ENCODE data around the gene OR4L1. TPM values are rescaled to one million over a fixed set of nuclear protein-coding genes. Genes with fewer than 3 reads are reported as not detected.

Gene OR4L1
- total RNA-seq, 1 experiment from 2014 or later: not detected

GRCh38 chr14:20035449-20035848, 24.4 kb upstream of the OR4L1 start:
- Histone ChIP-seq H2AFZ (ENCODE audit: low read length) (no peak overlapping the region), H3K27ac (ENCODE audit: insufficient read length, low read depth, low read length) (no peak overlapping the region), H3T11ph (ENCODE audit: low read length) (no peak overlapping the region), H3K14ac (ENCODE audit: insufficient read depth, low read length) (no peak overlapping the region), H3K4me1 (ENCODE audit: insufficient read depth, low read length) (no peaks in the 10 kb centered on the region), H4K8ac (replicated peaks; ENCODE audit: insufficient read length, low read depth, low read length) (no peak overlapping the region), H3K23me2 (ENCODE audit: insufficient read length, low read depth, low read length, poor library complexity, severe bottlenecking) (no peaks in the 10 kb centered on the region), H4K91ac (ENCODE audit: insufficient read length, low read depth, low read length) (no peak overlapping the region), H2BK120ac (ENCODE audit: low read depth, low read length, poor library complexity, severe bottlenecking) (no peak overlapping the region), H2AK5ac (ENCODE audit: insufficient read length, low read length) (no peak overlapping the region), H3K9ac (ENCODE audit: extremely low read depth, insufficient read length, low read length) (no peak overlapping the region), H3K56ac (ENCODE audit: insufficient read length, low read depth, low read length) (no peak overlapping the region), H3K27me3 (ENCODE audit: insufficient read depth, low read length) (no peaks in the 10 kb centered on the region), H3K79me2 (ENCODE audit: insufficient read depth, low read length) (no peaks in the 10 kb centered on the region), H3K4ac (ENCODE audit: low read depth, low read length) (no peak overlapping the region), H3K23ac (ENCODE audit: insufficient read length, low read depth, low read length) (no peak overlapping the region), H3K9me3 (ENCODE audit: control insufficient read depth, low read depth, low read length) (peaks cover 45% of the 10 kb centered on the region), H3K4me2 (ENCODE audit: insufficient read depth, insufficient read length, low read length) (no peak overlapping the region), H2BK15ac (ENCODE audit: low read depth, low read length) (no peak overlapping the region), H2BK12ac (ENCODE audit: insufficient read length, low read depth, low read length) (no peak overlapping the region), H3K18ac (ENCODE audit: insufficient read length, low read depth, low read length) (no peak overlapping the region), H3K79me1 (ENCODE audit: insufficient read depth, low read depth, low read length, poor library complexity, severe bottlenecking) (no peaks in the 10 kb centered on the region), H4K20me1 (ENCODE audit: control insufficient read depth, insufficient read depth, insufficient read length) (no peaks in the 10 kb centered on the region), H2BK5ac (ENCODE audit: insufficient read length, low read length) (no peak overlapping the region), H2BK20ac (ENCODE audit: low read depth, low read length, poor library complexity, severe bottlenecking) (no peak overlapping the region), H4K5ac (ENCODE audit: insufficient read length, low read depth, low read length) (no peak overlapping the region)
- Mint-ChIP-seq H3K27me3 (ENCODE audit: low read depth) (no peaks in the 10 kb centered on the region), H3K4me3 (no peak overlapping the region), H3K4me1 (no peaks in the 10 kb centered on the region), H3K27ac (no peak overlapping the region), H3K36me3 (ENCODE audit: insufficient read depth in 1 of 3, low read depth in 3 of 3) (peaks cover 2 to 14% (median 3%) of the 10 kb centered on the region in 3 experiments; a peak in 5 of 7 replicates), H3K9me3 (peaks cover 69 to 73% of the 10 kb centered on the region in 2 experiments)
- no peak for DNase-seq
- no peak for TF ChIP-seq CTCF (conservative IDR thresholded peaks at IDR 0.05)
- no CpG with 5 or more reads among the region's 3 CpGs for WGBS (ENCODE audit: extremely low coverage, insufficient read length, low lambda C conversion rate)

Measured in H9 (cell line).